Measurements from ENCODE around the gene PRKAG3. TPM values are rescaled to one million over a fixed set of nuclear protein-coding genes. Genes with fewer than 3 reads are reported as not detected.

The PRKAG3 gene
- total and polyA plus RNA-seq, 9 of the 15 experiments (the other 6 are each of a cell fraction or from before 2014, with no cell fraction given) = not detected

DNA sequence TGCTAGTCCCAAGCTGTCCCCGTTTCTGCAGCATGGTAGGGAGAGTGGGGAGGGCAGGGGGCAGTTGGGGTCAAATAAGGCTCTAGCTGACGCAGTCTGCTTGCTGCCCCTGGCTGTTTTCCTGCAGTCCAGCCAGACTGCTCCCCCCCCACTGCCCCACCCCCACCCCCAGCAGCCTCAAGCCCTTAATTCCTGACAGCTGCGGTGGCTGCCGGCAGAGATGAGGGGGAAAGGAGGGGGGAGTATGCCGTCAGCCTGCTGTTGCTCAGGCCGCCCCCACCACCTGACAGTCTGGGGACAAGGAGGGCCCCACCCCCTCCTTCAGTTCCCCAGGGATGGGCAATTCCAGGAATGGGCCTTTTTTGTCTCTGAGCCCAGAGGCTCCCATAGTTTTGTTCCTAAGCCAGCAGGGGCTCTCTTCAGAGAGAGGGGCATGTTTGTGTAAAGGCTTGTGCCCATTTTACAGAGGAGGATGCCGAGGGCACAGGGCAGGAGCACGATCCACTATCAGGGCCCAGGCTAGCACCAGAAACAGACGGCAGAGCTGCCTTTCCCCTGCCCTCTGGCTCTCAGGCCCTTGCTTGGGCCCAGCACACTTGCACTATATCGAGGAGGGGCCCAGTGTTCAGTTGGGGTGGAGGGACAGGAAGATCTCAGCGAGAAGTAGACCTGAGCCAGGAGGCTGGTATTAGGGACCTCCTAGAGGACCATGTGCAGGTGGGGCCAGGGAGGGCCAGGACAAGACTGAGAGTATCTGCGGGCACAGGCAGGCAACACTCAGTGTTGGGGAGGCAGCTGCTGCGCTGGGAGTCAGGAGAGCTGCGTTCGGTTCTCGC, 47.5 kb upstream of the PRKAG3 start (continued):
- TF ChIP-seq, protein P1, sequence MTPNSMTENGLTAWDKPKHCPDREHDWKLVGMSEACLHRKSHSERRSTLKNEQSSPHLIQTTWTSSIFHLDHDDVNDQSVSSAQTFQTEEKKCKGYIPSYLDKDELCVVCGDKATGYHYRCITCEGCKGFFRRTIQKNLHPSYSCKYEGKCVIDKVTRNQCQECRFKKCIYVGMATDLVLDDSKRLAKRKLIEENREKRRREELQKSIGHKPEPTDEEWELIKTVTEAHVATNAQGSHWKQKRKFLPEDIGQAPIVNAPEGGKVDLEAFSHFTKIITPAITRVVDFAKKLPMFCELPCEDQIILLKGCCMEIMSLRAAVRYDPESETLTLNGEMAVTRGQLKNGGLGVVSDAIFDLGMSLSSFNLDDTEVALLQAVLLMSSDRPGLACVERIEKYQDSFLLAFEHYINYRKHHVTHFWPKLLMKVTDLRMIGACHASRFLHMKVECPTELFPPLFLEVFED (CRISPR knock-in tag; conservative IDR thresholded peaks at IDR 0.05) = no peak
- TF ChIP-seq ZNF644 (tag; IDR thresholded peaks at IDR 0.05; ENCODE audit: low read depth) = no peak
- no peak for TF ChIP-seq ZC3H11A (IDR thresholded peaks at IDR 0.05; ENCODE audit: low read depth, low read length)
- no peak for TF ChIP-seq MEF2A (IDR thresholded peaks at IDR 0.05; ENCODE audit: control insufficient read depth, low read depth, low read length)
- no peak for TF ChIP-seq SNIP1 (IDR thresholded peaks at IDR 0.05; ENCODE audit: low read depth)
- no peak for TF ChIP-seq ZNF707 (CRISPR knock-in tag; conservative IDR thresholded peaks at IDR 0.05)
- no peak for TF ChIP-seq ZNF140 (CRISPR knock-in tag; IDR thresholded peaks at IDR 0.05)

DNA sequence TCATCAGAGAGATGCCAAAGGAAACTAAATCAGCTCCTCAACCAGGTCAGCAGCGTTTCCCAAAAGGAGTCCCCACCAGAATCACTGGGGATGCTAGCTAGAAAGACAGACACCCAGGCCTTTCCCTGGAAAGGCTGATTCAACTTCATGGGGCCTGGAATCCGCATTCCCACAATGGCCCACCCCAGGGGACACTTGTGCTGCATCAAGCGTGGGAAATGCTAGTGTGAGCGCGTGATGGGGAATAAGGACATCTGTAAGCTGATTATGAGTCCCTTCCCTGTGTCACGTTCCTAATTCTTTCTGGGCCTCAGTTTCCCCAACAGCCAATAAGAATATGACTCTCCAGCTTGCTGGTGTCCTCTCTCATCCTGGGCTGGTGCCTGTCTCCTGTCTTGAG, 46.9 kb upstream of the PRKAG3 start:
- ATAC-seq = no peak
- Histone ChIP-seq H2AFZ (ENCODE audit: low read depth, low read length) (no peak overlapping the region), H3K79me2 (ENCODE audit: control insufficient read depth, insufficient read depth, low read length) (no peaks in the 10 kb centered on the region), H4K20me1 (replicated peaks; ENCODE audit: control insufficient read depth, insufficient read depth, low read length) (peaks cover 7% of the 10 kb centered on the region; the same call in 1 of the 2 replicates), H3K4me2 (ENCODE audit: insufficient read depth, low read length) (no peak overlapping the region), H3K27ac (ENCODE audit: extremely low read depth, low read depth, low read length) (no peak overlapping the region), H3K36me3 (ENCODE audit: control insufficient read depth, insufficient read depth, low read length) (no peaks in the 10 kb centered on the region), H3K9ac (ENCODE audit: insufficient read depth in 1 of 2, low read depth in 2 of 2, low read length in 2 of 2) (no peak overlapping the region), H3K9me3 (replicated peaks; ENCODE audit: control insufficient read depth, insufficient read depth, low read depth, low read length) (no peaks in the 10 kb centered on the region), H3K4me3 (no peak overlapping the region), H3K27me3 (ENCODE audit: control insufficient read depth in 2 of 2, insufficient read depth in 2 of 2, low read length in 2 of 2) (peaks cover 0 to 30% of the 10 kb centered on the region in 2 experiments; a peak in 3 of 5 replicates), H3K9me1 (ENCODE audit: control insufficient read depth, insufficient read depth, low read length) (no peaks in the 10 kb centered on the region), H3K4me1 (replicated peaks in 1 of 2; ENCODE audit: control insufficient read depth in 2 of 2, insufficient read depth in 2 of 2, low read length in 2 of 2) (peaks cover 0 to 14% of the 10 kb centered on the region in 2 experiments; a peak in 3 of 5 replicates)
- BruUV-seq (replicated peaks) = no TSS peak
- 31% methylated on average over 6 of the region's 6 CpGs for WGBS (ENCODE audit: insufficient coverage, low coverage, missing lambda C conversion rate)
- POLR2A ChIA-PET = no interaction called here
- CTCF ChIA-PET (ENCODE audit: low intra/inter-chr PET ratio) = interaction anchor here (0.5 to 0.6 kb wide), 3 partner anchors 20 to 159 kb away, joined by 3 to 5 read pairs (median 3); no protein-coding TSS in a partner anchor
- in situ Hi-C loops (cut with MboI) = no loop called here
- intact Hi-C loops (cut with micrococcal nuclease) = loop anchor here (5.0 kb wide), 1 partner anchor 99 kb away; no protein-coding TSS in a partner anchor
- FAIRE-seq = no peak
- DNase-seq (ENCODE audit: extremely low read depth in 1 of 4, low spot score in 3 of 4) = no peak
- TF ChIP-seq PURB (CRISPR knock-in tag; IDR thresholded peaks at IDR 0.05; ENCODE audit: low read depth) (no peak), ZNF316 (IDR thresholded peaks at IDR 0.05) (no peak), CEBPG (CRISPR knock-in tag; IDR thresholded peaks at IDR 0.05) (no peak), CEBPG (tag; conservative IDR thresholded peaks at IDR 0.05 in 1 of 2, IDR thresholded peaks at IDR 0.05 in 1 of 2) (no peak), SETDB1 (IDR thresholded peaks at IDR 0.05; ENCODE audit: low read length) (no peak), PHTF2 (CRISPR knock-in tag; IDR thresholded peaks at IDR 0.05) (no peak), NCOA4 (IDR thresholded peaks at IDR 0.05; ENCODE audit: partially characterized antibody) (no peak), MTF1 (CRISPR knock-in tag; IDR thresholded peaks at IDR 0.05; ENCODE audit: borderline replicate concordance) (no peak), GABPB2 (CRISPR knock-in tag; conservative IDR thresholded peaks at IDR 0.05) (no peak)

Data from K562 (cell line).